Hepatocyte (in vitro differentiated cells): ENCODE results near the gene ME3.

Experiments
- EZH2 ChIP-seq: fragments of 200-600 bp; sonication (generic); IDR thresholded peaks from 2 replicates; pipeline ENCODE4 v1.6.1; 2016; ENCODE audit warnings: antibody characterized with exemption, mild to moderate bottlenecking, borderline replicate concordance
- EZH2phosphoT487 ChIP-seq: fragments of 200-600 bp; sonication (generic); IDR thresholded peaks from one replicate; pipeline ENCODE4 v1.6.1; 2018; ENCODE audit warnings: antibody characterized with exemption, mild to moderate bottlenecking, low read depth, moderate library complexity; ENCODE audit not compliant: unreplicated experiment, severe bottlenecking
- TF ChIP-seq, protein P1 (sequence below): fragments of 200-600 bp; sonication (generic); IDR thresholded peaks from 2 replicates; pipeline ENCODE4 v1.5.1; 2016; ENCODE audit warnings: antibody characterized with exemption, mild to moderate bottlenecking; ENCODE audit not compliant: poor library complexity

- TF ChIP-seq, protein P1, sequence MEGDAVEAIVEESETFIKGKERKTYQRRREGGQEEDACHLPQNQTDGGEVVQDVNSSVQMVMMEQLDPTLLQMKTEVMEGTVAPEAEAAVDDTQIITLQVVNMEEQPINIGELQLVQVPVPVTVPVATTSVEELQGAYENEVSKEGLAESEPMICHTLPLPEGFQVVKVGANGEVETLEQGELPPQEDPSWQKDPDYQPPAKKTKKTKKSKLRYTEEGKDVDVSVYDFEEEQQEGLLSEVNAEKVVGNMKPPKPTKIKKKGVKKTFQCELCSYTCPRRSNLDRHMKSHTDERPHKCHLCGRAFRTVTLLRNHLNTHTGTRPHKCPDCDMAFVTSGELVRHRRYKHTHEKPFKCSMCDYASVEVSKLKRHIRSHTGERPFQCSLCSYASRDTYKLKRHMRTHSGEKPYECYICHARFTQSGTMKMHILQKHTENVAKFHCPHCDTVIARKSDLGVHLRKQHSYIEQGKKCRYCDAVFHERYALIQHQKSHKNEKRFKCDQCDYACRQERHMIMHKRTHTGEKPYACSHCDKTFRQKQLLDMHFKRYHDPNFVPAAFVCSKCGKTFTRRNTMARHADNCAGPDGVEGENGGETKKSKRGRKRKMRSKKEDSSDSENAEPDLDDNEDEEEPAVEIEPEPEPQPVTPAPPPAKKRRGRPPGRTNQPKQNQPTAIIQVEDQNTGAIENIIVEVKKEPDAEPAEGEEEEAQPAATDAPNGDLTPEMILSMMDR: no peak
- TF ChIP-seq EZH2 (no peak), EZH2phosphoT487 (no peak)
Observed at GRCh38 chr11:86473991-86474833, 198.2 kb downstream of the ME3 start.
